Stimulated activated effector memory CD8-positive, alpha-beta T cell treated with anti-CD3 and anti-CD28 coated beads, Interleukin-12 subunit alpha, Interleukin-12 subunit beta, amount 100 ng/mL, for 72 hours (primary cell): ENCODE measurements around the gene PSMB3.
"Not testable (repeated sequence)": the region's sequence is repeated elsewhere in the genome, so short reads cannot be mapped to it uniquely, and the experiment has no call there.

Experiments
- ATAC-seq: fragments of 150-1000 bp; cut with Tn5 transposase; 2 replicates; pipeline ENCODE4 v1.10.0; 2021
- DNase-seq, 2 donors: peaks; one replicate each; pipeline ENCODE4 v3.0.0; 2021 to 2022; ENCODE audit warnings: low spot score in 2 of 2
- H3K27ac Mint-ChIP-seq: one replicate; pipeline ENCODE4 v1.8.0; 2022; ENCODE audit warnings: mild to moderate bottlenecking, mixed read lengths
- H3K36me3 Mint-ChIP-seq: one replicate; pipeline ENCODE4 v1.8.0; 2022; ENCODE audit warnings: mild to moderate bottlenecking, mixed read lengths
- H3K4me1 Mint-ChIP-seq: one replicate; pipeline ENCODE4 v1.8.0; 2022; ENCODE audit warnings: mixed read lengths
- H3K4me3 Mint-ChIP-seq: one replicate; pipeline ENCODE4 v1.8.0; 2022; ENCODE audit warnings: mild to moderate bottlenecking, mixed read lengths
- H3K9me3 Mint-ChIP-seq: one replicate; pipeline ENCODE4 v1.8.0; 2022; ENCODE audit warnings: mixed read lengths

The PSMB3 gene

DNA sequence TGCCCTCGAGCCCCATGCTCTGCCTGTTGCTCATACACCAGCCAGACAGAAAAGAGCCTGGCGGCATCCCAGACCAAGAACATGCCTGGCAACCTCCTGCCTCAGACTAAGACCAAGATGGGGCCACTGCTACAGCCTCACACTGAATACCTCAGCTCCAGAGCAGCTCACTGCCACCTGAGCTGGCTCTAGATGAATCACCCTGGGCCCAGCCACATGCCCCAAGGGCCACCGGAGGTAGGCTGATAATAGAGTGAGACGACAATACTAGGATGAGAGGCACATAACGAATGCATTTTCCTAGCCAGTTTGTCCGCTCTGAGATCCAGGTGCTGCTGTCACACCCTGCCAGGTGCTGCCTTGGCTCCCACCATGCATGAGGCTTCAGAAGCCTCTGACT, 33.8 kb downstream of the PSMB3 start:
- peaks cover 6% of the 10 kb centered on the region for H3K4me1 Mint-ChIP-seq
- DNase-seq (no peak), ATAC-seq (no peak)
- H3K36me3 Mint-ChIP-seq, result peaks cover 61% of the 10 kb centered on the region
- H3K9me3 Mint-ChIP-seq, result no peaks in the 10 kb centered on the region
- H3K4me3 Mint-ChIP-seq, result no peak overlapping the region
- H3K27ac Mint-ChIP-seq, result no peak overlapping the region

DNA sequence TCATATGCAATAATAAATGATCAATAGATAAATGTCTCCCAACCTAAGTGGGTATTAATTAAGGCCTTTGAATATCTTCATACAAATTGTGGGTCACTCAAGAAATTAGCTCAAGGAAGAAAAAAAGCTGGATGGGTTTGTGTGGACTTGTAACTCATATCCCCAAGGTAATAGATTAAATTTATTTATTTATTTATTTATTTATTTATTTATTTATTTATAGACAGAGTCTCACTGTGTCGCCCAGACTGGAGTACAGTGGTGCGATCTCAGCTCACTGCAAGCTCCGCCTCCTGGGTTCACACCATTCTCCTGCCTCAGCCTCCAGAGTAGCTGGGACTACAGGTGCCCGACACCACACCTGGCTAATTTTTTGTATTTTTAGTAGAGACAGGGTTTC, 35.5 kb downstream of the PSMB3 start:
- H3K9me3 Mint-ChIP-seq, H3K4me3 Mint-ChIP-seq, H3K4me1 Mint-ChIP-seq, H3K27ac Mint-ChIP-seq, DNase-seq, ATAC-seq: not testable (repeated sequence)
- H3K36me3 Mint-ChIP-seq, result peaks cover 45% of the 10 kb centered on the region

DNA sequence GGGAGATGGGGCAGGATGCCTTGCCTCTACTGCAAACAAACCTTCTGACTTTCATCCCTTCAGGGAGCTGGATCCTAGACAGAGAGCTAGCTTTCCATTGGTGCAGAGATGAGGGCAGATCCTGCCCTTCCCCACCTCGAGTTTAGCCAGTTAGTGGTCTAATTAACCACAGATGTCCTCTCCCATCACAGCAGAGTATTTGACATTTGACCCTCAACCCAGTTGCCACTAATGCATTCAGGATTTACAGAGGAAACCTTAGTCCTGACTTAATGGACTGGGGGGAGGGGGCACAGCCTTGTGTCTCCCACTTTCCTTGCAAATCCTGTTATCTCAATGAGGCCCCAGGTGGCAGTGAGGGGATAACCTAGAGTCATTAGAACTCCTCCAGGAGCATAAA, 36.6 kb downstream of the PSMB3 start:
- Mint-ChIP-seq H3K27ac (peak overlapping the region; percentile 54), H3K4me1 (peaks cover 12% of the 10 kb centered on the region), H3K4me3 (no peak overlapping the region), H3K9me3 (no peaks in the 10 kb centered on the region), H3K36me3 (peaks cover 41% of the 10 kb centered on the region)
- DNase-seq (no peak), ATAC-seq (no peak)

DNA sequence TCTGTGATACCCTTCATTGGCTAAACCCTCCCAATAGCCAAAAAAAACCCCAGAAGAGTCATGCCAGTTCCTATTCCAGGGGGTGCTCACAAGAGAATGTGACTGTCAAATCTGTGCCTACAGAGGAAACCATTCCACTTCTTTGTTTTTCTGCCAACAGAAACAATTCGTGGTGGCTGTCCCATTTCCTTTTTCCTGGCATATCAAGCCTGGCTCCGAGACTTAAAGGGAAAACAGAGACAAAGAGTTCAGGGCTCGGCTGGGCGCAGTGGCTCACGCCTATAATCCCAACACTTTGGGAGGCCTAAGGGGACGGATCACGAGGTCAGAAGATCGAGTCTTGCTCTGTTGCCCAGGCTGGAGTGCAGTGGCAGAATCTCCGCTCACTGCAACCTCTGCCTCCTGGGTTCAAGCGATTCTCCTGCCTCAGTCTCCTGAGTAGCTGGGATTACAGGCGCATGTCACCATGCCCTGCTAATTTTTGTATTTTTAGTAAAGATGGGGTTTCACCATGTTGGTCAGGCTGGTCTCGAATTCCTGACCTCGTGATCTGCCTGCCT, 37.7 kb downstream of the PSMB3 start:
- peaks cover 16% of the 10 kb centered on the region for H3K4me1 Mint-ChIP-seq
- H3K27ac Mint-ChIP-seq, H3K9me3 Mint-ChIP-seq, H3K4me3 Mint-ChIP-seq, ATAC-seq, DNase-seq: not testable (repeated sequence)
- H3K36me3 Mint-ChIP-seq, result peaks cover 41% of the 10 kb centered on the region

DNA sequence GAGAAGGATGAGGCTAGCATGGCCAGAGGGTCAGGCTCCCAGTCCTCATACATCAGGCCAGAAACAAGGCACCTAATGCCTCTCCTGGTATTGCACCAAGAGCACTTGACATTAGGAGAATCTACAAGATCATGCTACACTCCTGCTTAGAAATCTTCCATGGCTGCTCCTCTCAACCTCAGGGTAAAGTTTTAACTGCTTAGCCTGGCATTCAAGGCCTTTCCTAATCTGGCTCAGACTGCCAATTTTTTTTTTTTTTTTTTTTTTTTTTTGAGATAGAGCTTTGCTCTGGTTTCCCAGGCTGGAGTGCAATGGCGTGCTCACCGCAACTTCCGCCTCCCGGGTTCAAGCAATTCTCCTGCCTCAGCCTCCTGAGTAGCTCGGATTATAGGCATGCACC, 38.6 kb downstream of the PSMB3 start:
- ATAC-seq, result no peak
- H3K27ac Mint-ChIP-seq, result no peak overlapping the region
- H3K4me1 Mint-ChIP-seq, result peaks cover 16% of the 10 kb centered on the region
- no peaks in the 10 kb centered on the region for H3K9me3 Mint-ChIP-seq
- peaks cover 38% of the 10 kb centered on the region for H3K36me3 Mint-ChIP-seq
- H3K4me3 Mint-ChIP-seq, result no peak overlapping the region
- DNase-seq, result no peak

DNA sequence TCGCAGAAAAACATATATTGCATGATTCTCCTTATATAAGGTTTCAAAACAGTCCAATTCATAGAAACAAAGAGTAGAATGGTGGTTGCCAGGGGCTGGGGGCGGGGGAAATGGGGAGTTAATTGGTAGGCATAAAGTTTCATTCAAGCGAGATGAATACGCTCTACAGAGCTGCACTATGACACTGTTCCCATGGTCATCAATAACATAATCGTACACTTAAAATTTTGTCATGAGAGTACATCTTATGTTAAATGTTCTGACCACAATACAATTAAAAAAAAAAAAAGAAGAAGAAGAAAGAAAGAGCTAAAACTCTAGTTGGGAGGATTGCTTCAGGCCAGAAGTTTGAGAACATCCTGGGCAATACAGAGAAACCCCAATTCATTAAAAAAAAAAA, 41.7 kb downstream of the PSMB3 start:
- H3K27ac Mint-ChIP-seq, result peak overlapping the region; percentile 48

DNA sequence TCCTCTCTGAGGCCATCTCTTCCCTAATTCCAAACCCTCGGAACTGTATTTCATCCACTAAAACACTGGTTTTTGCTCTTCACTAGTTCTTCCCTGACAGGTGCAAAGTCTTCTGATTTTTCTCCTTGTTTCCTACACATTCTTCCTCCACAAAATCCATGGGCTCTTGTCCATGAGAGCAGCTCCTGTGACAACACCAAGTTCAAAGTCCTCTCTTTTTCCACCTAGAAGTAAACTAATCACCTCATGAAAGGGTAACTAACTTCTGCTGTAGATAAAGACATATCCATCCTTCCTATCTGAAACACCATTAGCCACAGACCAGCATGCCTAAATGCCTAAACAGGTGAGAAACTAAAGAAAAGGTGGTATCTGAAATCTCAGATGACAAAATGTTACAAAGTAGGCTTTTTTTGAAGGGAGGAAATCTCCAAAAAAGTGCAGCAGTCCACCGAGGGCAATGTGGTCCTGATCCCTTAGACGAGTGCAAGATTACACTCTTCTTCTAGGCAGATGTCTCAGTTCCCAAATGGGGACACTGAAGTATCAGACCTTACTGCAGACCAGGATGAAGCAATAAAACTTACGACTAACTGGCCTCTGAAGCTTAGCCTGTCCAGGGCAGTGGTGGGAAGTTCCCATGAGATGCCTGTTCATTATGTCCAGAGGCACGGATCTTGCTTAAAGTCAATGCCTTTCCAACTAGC, 44.1 kb downstream of the PSMB3 start:
- peak overlapping the region; percentile 17 for H3K27ac Mint-ChIP-seq
- no peaks in the 10 kb centered on the region for H3K9me3 Mint-ChIP-seq
- peaks cover 45% of the 10 kb centered on the region for H3K4me1 Mint-ChIP-seq
- DNase-seq (no peak), ATAC-seq (no peak)
- no peak overlapping the region for H3K4me3 Mint-ChIP-seq
- H3K36me3 Mint-ChIP-seq, result peaks cover 60% of the 10 kb centered on the region

More for the DNA sequence above, 41.7 kb downstream of the PSMB3 start:
- H3K4me1 Mint-ChIP-seq, result peaks cover 37% of the 10 kb centered on the region
- DNase-seq (no peak), ATAC-seq (no peak)
- H3K36me3 Mint-ChIP-seq, result peaks cover 48% of the 10 kb centered on the region
- H3K4me3 Mint-ChIP-seq, result no peak overlapping the region
- H3K9me3 Mint-ChIP-seq, result no peaks in the 10 kb centered on the region

DNA sequence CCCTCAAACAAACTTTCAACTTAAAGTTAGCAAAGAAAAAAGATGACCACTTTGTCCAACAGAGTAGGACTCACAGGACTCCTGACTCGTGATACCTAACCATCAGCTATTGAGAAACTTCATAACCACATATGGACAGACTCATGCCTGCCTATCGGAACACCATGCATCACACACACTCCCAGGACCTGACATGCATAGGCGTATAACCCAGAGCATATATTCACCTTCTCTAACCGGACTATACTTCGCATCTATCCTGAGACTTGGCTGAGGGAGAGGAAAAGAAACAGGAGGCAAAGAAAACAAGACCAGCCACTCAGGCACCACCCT, 44.6 kb downstream of the PSMB3 start:
- no peaks in the 10 kb centered on the region for H3K9me3 Mint-ChIP-seq
- DNase-seq (no peak), ATAC-seq (no peak)
- no peak overlapping the region for H3K27ac Mint-ChIP-seq
- peaks cover 45% of the 10 kb centered on the region for H3K4me1 Mint-ChIP-seq
- H3K36me3 Mint-ChIP-seq, result peaks cover 65% of the 10 kb centered on the region
- peak overlapping the region; percentile 95 for H3K4me3 Mint-ChIP-seq

DNA sequence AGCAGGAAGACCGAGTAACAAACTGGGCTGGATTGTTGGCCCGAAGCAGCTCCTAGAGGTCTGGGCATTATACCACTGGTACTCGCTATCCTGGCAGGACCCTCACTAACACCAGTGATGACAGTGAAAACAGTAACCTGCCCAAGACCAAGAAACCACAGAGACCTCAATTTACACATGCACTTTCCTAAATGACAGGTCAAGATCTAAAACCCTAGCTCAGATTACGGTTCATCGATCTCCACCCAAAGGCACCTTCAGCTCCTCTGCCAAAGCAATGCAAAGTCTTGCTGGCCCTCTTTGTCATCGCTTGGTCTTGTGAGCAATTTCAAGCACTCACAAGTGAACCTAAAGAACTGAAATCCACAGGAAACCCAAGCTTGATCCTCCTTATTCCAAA, 45.3 kb downstream of the PSMB3 start:
- H3K36me3 Mint-ChIP-seq, result peaks cover 72% of the 10 kb centered on the region
- DNase-seq (peak in 1 of 2 donors; percentile 49), ATAC-seq (no peak)
- H3K4me3 Mint-ChIP-seq, result peak overlapping the region; percentile 95
- H3K4me1 Mint-ChIP-seq, result peaks cover 45% of the 10 kb centered on the region
- peak overlapping the region; percentile 96 for H3K27ac Mint-ChIP-seq
- no peaks in the 10 kb centered on the region for H3K9me3 Mint-ChIP-seq

DNA sequence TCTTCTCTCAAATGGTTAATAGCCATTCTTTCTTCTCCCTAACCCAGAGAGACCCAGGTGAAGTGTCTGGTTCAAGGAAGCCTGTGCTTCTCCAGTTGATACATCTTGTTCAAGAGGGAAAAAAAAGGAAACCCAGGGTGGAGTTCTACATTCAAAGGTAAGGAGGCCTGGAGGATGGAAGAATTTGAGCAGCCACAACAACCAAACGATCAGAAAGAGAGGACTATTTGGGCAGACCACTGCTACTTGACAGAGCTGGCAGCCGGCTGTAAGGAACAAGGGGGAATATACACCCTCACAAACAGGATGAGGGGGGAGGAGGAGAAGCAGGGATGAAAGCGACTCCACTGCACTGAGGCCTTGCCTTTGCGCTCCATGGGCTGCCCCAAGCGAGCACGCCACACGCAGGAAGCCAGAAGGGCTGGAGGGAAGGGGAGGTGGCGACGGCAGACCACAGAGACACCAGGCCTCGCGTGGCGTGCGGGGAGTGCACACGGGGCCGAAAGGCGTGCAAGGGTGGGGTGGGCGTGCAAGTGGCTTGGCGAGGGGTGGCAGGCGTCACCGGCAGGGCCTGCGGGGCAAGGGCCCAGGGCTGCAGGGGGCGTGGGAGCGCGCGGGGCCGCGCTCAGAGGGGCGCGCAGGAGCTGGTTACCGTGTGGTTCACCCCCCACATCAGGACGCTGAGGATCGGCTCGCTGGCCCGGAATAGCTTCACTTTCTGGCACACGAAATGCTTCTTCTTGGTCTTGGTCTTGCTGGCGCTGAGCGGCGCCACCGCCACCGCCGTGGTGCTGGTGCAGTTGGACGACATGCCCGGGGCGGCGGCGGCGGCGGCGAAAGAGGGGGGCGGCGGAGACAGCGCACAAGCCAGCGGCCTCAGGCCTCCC, 46.3 kb downstream of the PSMB3 start:
- Mint-ChIP-seq H3K36me3 (peaks cover 78% of the 10 kb centered on the region), H3K4me1 (peaks cover 42% of the 10 kb centered on the region), H3K4me3 (peak overlapping the region; percentile 95), H3K27ac (peak overlapping the region; percentile 96), H3K9me3 (no peaks in the 10 kb centered on the region)
- ATAC-seq (peak; percentile 57), DNase-seq (peak in 1 of 2 donors; percentile 23)

DNA sequence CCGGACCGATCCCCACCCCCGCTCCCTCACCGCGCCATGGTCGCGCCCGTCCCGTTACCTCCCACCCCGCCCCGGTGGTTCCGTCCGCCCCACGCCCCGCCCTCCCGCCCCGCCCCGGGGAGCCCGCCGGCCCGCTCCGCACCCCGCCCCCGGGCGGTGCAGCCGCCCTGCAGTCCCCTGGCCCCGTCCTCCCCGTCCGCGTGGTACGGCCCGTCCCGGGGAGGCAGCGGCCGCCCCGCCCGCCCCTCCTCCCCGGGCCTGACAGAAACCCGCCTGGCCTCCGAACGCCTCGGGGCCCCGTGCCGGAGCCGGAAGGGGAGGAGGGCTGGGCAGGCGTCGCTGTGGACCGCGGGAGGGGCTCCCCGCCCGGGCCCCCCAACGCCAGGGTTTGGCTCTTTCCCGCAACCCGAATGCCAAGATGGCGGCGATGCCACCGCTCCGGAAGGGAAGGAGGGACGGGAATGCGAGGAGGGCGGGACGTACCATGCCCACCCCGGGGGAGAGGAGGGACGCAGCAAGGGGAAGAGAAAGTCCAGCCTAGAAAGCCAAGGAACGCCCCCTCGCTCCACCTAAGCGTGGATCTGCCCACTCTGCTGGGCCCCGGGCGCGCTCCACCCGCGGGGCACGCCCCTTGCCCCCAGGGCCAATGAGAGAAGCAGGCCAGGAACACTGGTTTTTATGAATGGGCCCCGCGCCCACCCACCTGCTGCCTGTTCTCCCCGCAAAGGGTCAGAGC, 47.1 kb downstream of the PSMB3 start, which contains the start of gene PIP4K2B:
Gene PIP4K2B (minus strand): TSS at position 56 of the 736 bp plus-strand sequence. CDS start 132 bp downstream, outside the sequence.
- DNase-seq (peak; percentile 76 to 96), ATAC-seq (peak; percentile 89)
- Mint-ChIP-seq H3K36me3 (peaks cover 79% of the 10 kb centered on the region), H3K27ac (peak within 1 kb of the TSS; percentile 96), H3K4me3 (peak within 1 kb of the TSS; percentile 95), H3K4me1 (peaks cover 35% of the 10 kb centered on the region), H3K9me3 (no peaks in the 10 kb centered on the region)

DNA sequence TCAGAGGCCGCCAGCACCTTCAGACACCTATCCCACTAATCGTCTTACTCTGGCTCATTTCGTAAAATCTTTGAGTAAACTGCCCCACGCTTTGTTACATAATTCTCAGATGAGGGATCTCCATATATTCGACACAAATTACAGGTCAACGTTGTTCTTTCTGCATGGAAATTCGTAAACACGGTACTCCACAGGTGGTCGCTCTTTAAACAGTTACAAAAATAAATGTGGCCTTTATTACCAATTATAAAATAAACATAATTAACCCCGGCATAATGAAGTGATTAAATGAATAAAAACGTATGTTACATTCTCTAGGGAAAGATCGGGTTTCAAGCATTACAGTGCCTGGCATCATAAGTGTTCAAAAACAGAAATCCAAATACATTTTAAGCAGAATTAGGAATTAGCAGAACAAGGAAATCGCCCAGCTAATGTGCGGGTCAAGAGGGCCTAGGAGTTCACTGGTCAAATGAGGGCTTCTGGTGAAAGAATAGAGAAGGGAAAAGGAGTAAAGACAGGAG, 47.8 kb downstream of the PSMB3 start:
- Mint-ChIP-seq H3K27ac (peak overlapping the region; percentile 96), H3K9me3 (no peaks in the 10 kb centered on the region), H3K36me3 (peaks cover 79% of the 10 kb centered on the region), H3K4me3 (peak overlapping the region; percentile 95), H3K4me1 (peaks cover 35% of the 10 kb centered on the region)
- ATAC-seq, result no peak
- DNase-seq, result no peak

DNA sequence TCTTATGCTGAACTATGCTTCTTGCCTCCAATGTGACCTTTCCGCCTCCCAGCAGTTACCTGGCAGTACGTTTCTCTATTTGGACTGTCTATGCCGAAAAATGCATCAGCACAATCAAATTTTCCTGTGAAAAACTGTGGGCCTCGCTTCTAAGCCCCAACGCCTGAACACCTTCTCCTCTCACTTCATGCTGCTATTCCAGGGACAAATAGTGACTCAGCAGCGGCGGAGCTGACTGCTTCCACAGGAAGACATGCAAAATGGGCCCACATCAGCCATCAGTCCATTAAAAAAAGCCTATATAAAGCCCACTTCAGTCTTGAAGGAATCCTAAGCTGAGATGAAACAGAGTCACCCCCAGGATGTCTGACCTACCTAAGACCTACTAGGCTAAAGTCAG, 57.3 kb downstream of the PSMB3 start:
- no peaks in the 10 kb centered on the region for H3K9me3 Mint-ChIP-seq
- no peak overlapping the region for H3K27ac Mint-ChIP-seq
- no peak overlapping the region for H3K4me3 Mint-ChIP-seq
- peaks cover 100% of the 10 kb centered on the region for H3K36me3 Mint-ChIP-seq
- DNase-seq (no peak), ATAC-seq (no peak)
- no peaks in the 10 kb centered on the region for H3K4me1 Mint-ChIP-seq
